Activated CD4-positive, alpha-beta memory T cell treated with anti-CD3 and anti-CD28 coated beads, Interleukin-2, amount 10 ng/mL, durations not matched to agents 7 days and 5 days (primary cell): Measurements from ENCODE around the gene SLC38A5. TPM values are rescaled to one million over a fixed set of nuclear protein-coding genes. Genes with fewer than 3 reads are reported as not detected.

Experiments
- CTCF ChIA-PET: fragments of 350-600 bp; sonication (Branson Sonifier 250); formaldehyde crosslinking; loops from one replicate; lab custom pipeline; 2021; ENCODE audit warnings: antibody characterized with exemption, inconsistent platforms; lab: Charles Lee
- POLR2A ChIA-PET: fragments of 350-600 bp; sonication (Branson Sonifier 250); formaldehyde crosslinking; loops from one replicate; lab custom pipeline; 2021; ENCODE audit warnings: antibody characterized with exemption; lab: Charles Lee
- DNase-seq: peaks from one replicate; pipeline ENCODE4 v3.0.0-alpha.2; 2020
- H3K27ac Mint-ChIP-seq: one replicate; pipeline ENCODE4 v1.8.0; 2021; ENCODE audit warnings: mild to moderate bottlenecking, mixed read lengths
- H3K27me3 Mint-ChIP-seq: one replicate; pipeline ENCODE4 v1.8.0; 2021; ENCODE audit warnings: mixed read lengths
- H3K36me3 Mint-ChIP-seq: one replicate; pipeline ENCODE4 v1.8.0; 2021; ENCODE audit warnings: low read depth, mixed read lengths
- H3K4me1 Mint-ChIP-seq: one replicate; pipeline ENCODE4 v1.8.0; 2021; ENCODE audit warnings: mixed read lengths
- H3K4me3 Mint-ChIP-seq: one replicate; pipeline ENCODE4 v1.8.0; 2021; ENCODE audit warnings: mild to moderate bottlenecking, mixed read lengths
- H3K9me3 Mint-ChIP-seq: one replicate; pipeline ENCODE4 v1.8.0; 2021; ENCODE audit warnings: mixed read lengths
- total RNA-seq, 2 experiments: library from RNA; stranded (reverse); gene quantifications; one replicate each; pipeline ENCODE4 v1.2.3, GENCODE V29; 2021

Gene SLC38A5
- total RNA-seq, 2 experiments from 2014 or later: 76.4 to 82.4 TPM

GRCh38 chrX:48508400-48509244 is 38.6 kb upstream of the SLC38A5 start, which contains the start of gene PORCN:
Gene PORCN (plus strand): TSS chrX:48508992. CDS start chrX:48509821, 829 bp downstream.
- Mint-ChIP-seq H3K27me3 (no peaks in the 10 kb centered on the region), H3K4me3 (peak within 1 kb of the TSS; percentile 81), H3K9me3 (no peaks in the 10 kb centered on the region), H3K27ac (peak within 1 kb of the TSS; percentile 47), H3K36me3 (peaks cover 18% of the 10 kb centered on the region), H3K4me1 (peaks cover 33% of the 10 kb centered on the region)
- peak; percentile 82 for DNase-seq
- ChIA-PET CTCF (interaction anchor here (1.0 to 1.3 kb wide), 2 partner anchors 31 to 41 kb away, joined by 3 to 4 read pairs; partner anchors contain the start of gene TBC1D25), POLR2A (interaction anchor here (0.8 to 2.3 kb wide), 4 partner anchors 12 to 66 kb away, joined by 3 to 11 read pairs (median 4); partner anchors contain the start of genes EBP and RBM3)

GRCh38 chrX:48507246-48507645 is 37.2 kb upstream of the SLC38A5 start:
- CTCF ChIA-PET: no interaction called here

GRCh38 chrX:48505481-48505880 is 35.4 kb upstream of the SLC38A5 start:
- POLR2A ChIA-PET: no interaction called here
- Mint-ChIP-seq H3K4me1 (peaks cover 18% of the 10 kb centered on the region), H3K36me3 (peaks cover 5% of the 10 kb centered on the region), H3K4me3 (no peak overlapping the region), H3K27me3 (peaks cover 2% of the 10 kb centered on the region), H3K9me3 (no peaks in the 10 kb centered on the region), H3K27ac (no peak overlapping the region)
- CTCF ChIA-PET: no interaction called here
- no peak for DNase-seq

More at GRCh38 chrX:48507246-48507645, 37.2 kb upstream of the SLC38A5 start:
- H3K4me3 Mint-ChIP-seq: no peak overlapping the region
- DNase-seq: no peak
- no peaks in the 10 kb centered on the region for H3K9me3 Mint-ChIP-seq
- peaks cover 32% of the 10 kb centered on the region for H3K4me1 Mint-ChIP-seq
- POLR2A ChIA-PET: interaction anchor here (1.2 to 2.3 kb wide), 4 partner anchors 12 to 67 kb away, joined by 3 to 11 read pairs (median 4); partner anchors contain the start of genes EBP and RBM3
- peaks cover 17% of the 10 kb centered on the region for H3K36me3 Mint-ChIP-seq
- H3K27me3 Mint-ChIP-seq: peaks cover 2% of the 10 kb centered on the region
- no peak overlapping the region for H3K27ac Mint-ChIP-seq

- CTCF ChIA-PET: no interaction called here
- Mint-ChIP-seq H3K4me3 (no peak overlapping the region), H3K4me1 (peaks cover 6% of the 10 kb centered on the region), H3K27me3 (peaks cover 2% of the 10 kb centered on the region), H3K9me3 (no peaks in the 10 kb centered on the region), H3K36me3 (no peaks in the 10 kb centered on the region), H3K27ac (no peak overlapping the region)
- POLR2A ChIA-PET: interaction anchor here (0.9 kb wide), 1 partner anchor 35 kb away, joined by 3 read pairs; the partner anchor contains the start of gene TBC1D25
- DNase-seq: no peak
These were observed 34.2 kb upstream of the SLC38A5 start for GRCh38 chrX:48504261-48504660.

- POLR2A ChIA-PET: interaction anchor here (0.6 kb wide), 1 partner anchor 22 kb away, joined by 3 read pairs; no protein-coding TSS in a partner anchor
- H3K27ac Mint-ChIP-seq: no peak overlapping the region
- no peak for DNase-seq
These were observed 28.3 kb upstream of the SLC38A5 start for GRCh38 chrX:48498374-48498809.

GRCh38 chrX:48497871-48498270 is 27.8 kb upstream of the SLC38A5 start:
- CTCF ChIA-PET: no interaction called here

More at GRCh38 chrX:48498374-48498809, 28.3 kb upstream of the SLC38A5 start:
- H3K9me3 Mint-ChIP-seq: no peaks in the 10 kb centered on the region
- no peaks in the 10 kb centered on the region for H3K36me3 Mint-ChIP-seq
- CTCF ChIA-PET: no interaction called here
- H3K4me3 Mint-ChIP-seq: no peak overlapping the region
- peaks cover 7% of the 10 kb centered on the region for H3K27me3 Mint-ChIP-seq
- peaks cover 5% of the 10 kb centered on the region for H3K4me1 Mint-ChIP-seq

GRCh38 chrX:48496660-48497059 is 26.6 kb upstream of the SLC38A5 start:
- POLR2A ChIA-PET: interaction anchor here (1.2 kb wide), 1 partner anchor 11 kb away, joined by 3 read pairs; no protein-coding TSS in a partner anchor
- no peaks in the 10 kb centered on the region for H3K36me3 Mint-ChIP-seq
- no peak overlapping the region for H3K4me3 Mint-ChIP-seq
- peaks cover 6% of the 10 kb centered on the region for H3K27me3 Mint-ChIP-seq
- CTCF ChIA-PET: no interaction called here
- peaks cover 5% of the 10 kb centered on the region for H3K4me1 Mint-ChIP-seq
- no peaks in the 10 kb centered on the region for H3K9me3 Mint-ChIP-seq
- DNase-seq: no peak
- H3K27ac Mint-ChIP-seq: no peak overlapping the region

More at GRCh38 chrX:48497871-48498270, 27.8 kb upstream of the SLC38A5 start:
- Mint-ChIP-seq H3K27me3 (peaks cover 6% of the 10 kb centered on the region), H3K36me3 (no peaks in the 10 kb centered on the region), H3K4me1 (peaks cover 5% of the 10 kb centered on the region), H3K9me3 (no peaks in the 10 kb centered on the region), H3K4me3 (no peak overlapping the region), H3K27ac (no peak overlapping the region)
- DNase-seq: no peak
- POLR2A ChIA-PET: interaction anchor here (0.6 kb wide), 1 partner anchor 22 kb away, joined by 3 read pairs; no protein-coding TSS in a partner anchor

- H3K27me3 Mint-ChIP-seq: peaks cover 6% of the 10 kb centered on the region
- peaks cover 5% of the 10 kb centered on the region for H3K4me1 Mint-ChIP-seq
- DNase-seq: no peak
- H3K27ac Mint-ChIP-seq: no peak overlapping the region
- H3K4me3 Mint-ChIP-seq: no peak overlapping the region
- POLR2A ChIA-PET: interaction anchor here (1.9 kb wide), 1 partner anchor 13 kb away, joined by 4 read pairs; no protein-coding TSS in a partner anchor
- H3K36me3 Mint-ChIP-seq: no peaks in the 10 kb centered on the region
- H3K9me3 Mint-ChIP-seq: no peaks in the 10 kb centered on the region
- CTCF ChIA-PET: interaction anchor here (1.6 to 1.7 kb wide), 2 partner anchors 45 to 411 kb away, joined by 3 to 4 read pairs; no protein-coding TSS in a partner anchor
These were observed 23.9 kb upstream of the SLC38A5 start for GRCh38 chrX:48493890-48494364.

- peaks cover under 1% of the 10 kb centered on the region for H3K36me3 Mint-ChIP-seq
- no peak overlapping the region for H3K4me3 Mint-ChIP-seq
- H3K9me3 Mint-ChIP-seq: no peaks in the 10 kb centered on the region
- ChIA-PET POLR2A (no interaction called here), CTCF (no interaction called here)
- DNase-seq: no peak
- no peak overlapping the region for H3K27ac Mint-ChIP-seq
- no peaks in the 10 kb centered on the region for H3K4me1 Mint-ChIP-seq
- H3K27me3 Mint-ChIP-seq: no peaks in the 10 kb centered on the region
These were observed 22.3 kb upstream of the SLC38A5 start for GRCh38 chrX:48492293-48492910.

- Mint-ChIP-seq H3K4me3 (no peak overlapping the region), H3K36me3 (peaks cover 3% of the 10 kb centered on the region), H3K4me1 (no peaks in the 10 kb centered on the region), H3K9me3 (no peaks in the 10 kb centered on the region), H3K27me3 (no peaks in the 10 kb centered on the region), H3K27ac (no peak overlapping the region)
- ChIA-PET CTCF (no interaction called here), POLR2A (no interaction called here)
- DNase-seq: no peak
These were observed 21.7 kb upstream of the SLC38A5 start for GRCh38 chrX:48491809-48492208.

- CTCF ChIA-PET: no interaction called here
These were observed 20.6 kb upstream of the SLC38A5 start for GRCh38 chrX:48490661-48491060.

GRCh38 chrX:48489892-48490291 is 19.8 kb upstream of the SLC38A5 start:
- H3K36me3 Mint-ChIP-seq: peaks cover 3% of the 10 kb centered on the region
- no peak overlapping the region for H3K27ac Mint-ChIP-seq
- H3K9me3 Mint-ChIP-seq: no peaks in the 10 kb centered on the region
- no peak overlapping the region for H3K4me3 Mint-ChIP-seq
- ChIA-PET CTCF (no interaction called here), POLR2A (interaction anchor here (0.7 kb wide), 1 partner anchor 50 kb away, joined by 3 read pairs; the partner anchor contains the start of gene TBC1D25)
- DNase-seq: no peak
- H3K27me3 Mint-ChIP-seq: no peaks in the 10 kb centered on the region
- H3K4me1 Mint-ChIP-seq: no peaks in the 10 kb centered on the region

More at GRCh38 chrX:48490661-48491060, 20.6 kb upstream of the SLC38A5 start:
- H3K4me1 Mint-ChIP-seq: no peaks in the 10 kb centered on the region
- POLR2A ChIA-PET: interaction anchor here (0.7 kb wide), 1 partner anchor 49 kb away, joined by 3 read pairs; the partner anchor contains the start of gene TBC1D25
- no peak overlapping the region for H3K27ac Mint-ChIP-seq
- H3K9me3 Mint-ChIP-seq: no peaks in the 10 kb centered on the region
- H3K4me3 Mint-ChIP-seq: no peak overlapping the region
- no peak for DNase-seq
- peaks cover 3% of the 10 kb centered on the region for H3K36me3 Mint-ChIP-seq
- H3K27me3 Mint-ChIP-seq: no peaks in the 10 kb centered on the region
